Measurements from ENCODE around the gene TBX10. TPM values are rescaled to one million over a fixed set of nuclear protein-coding genes. Genes with fewer than 3 reads are reported as not detected.

Gene TBX10
- total RNA-seq, 3 donors from 2014 or later (not counting 1 experiment from before 2014, with no cell fraction given): not detected

GRCh38 chr11:67670316-67671210 lies 31.0 kb upstream of the TBX10 start:
- no peak for DNase-seq
- 84% methylated on average over 23 of the region's 23 CpGs for WGBS (ENCODE audit: insufficient coverage)
- Histone ChIP-seq H3K27ac (ENCODE audit: low read length) (no peak overlapping the region), H3K27me3 (ENCODE audit: control insufficient read depth, insufficient read depth, low read length) (peaks cover 4% of the 10 kb centered on the region), H3K4me3 (ENCODE audit: low read length) (no peak overlapping the region), H3K4me1 (ENCODE audit: control insufficient read depth, insufficient read depth, low read length) (peaks cover 7% of the 10 kb centered on the region), H3K36me3 (ENCODE audit: control insufficient read depth, insufficient read depth, low read length) (no peaks in the 10 kb centered on the region), H3K9me3 (ENCODE audit: control insufficient read depth, insufficient read depth, low read length) (no peaks in the 10 kb centered on the region)
- Mint-ChIP-seq H3K27ac (no peak overlapping the region), H3K36me3 (no peaks in the 10 kb centered on the region), H3K27me3 (ENCODE audit: low read depth in 2 of 2) (peaks cover 0 to 3% of the 10 kb centered on the region in 2 donors), H3K9me3 (no peaks in the 10 kb centered on the region), H3K4me3 (no peak overlapping the region), H3K4me1 (no peaks in the 10 kb centered on the region)
- TF ChIP-seq CTCF (IDR thresholded peaks at IDR 0.05): no peak
- intact Hi-C loops (cut with micrococcal nuclease): no loop called here
- ATAC-seq: no peak

GRCh38 chr11:67668192-67668551 lies 28.6 kb upstream of the TBX10 start:
- no peak overlapping the region for H3K4me3 Mint-ChIP-seq
- H3K9me3 ChIP-seq (ENCODE audit: control insufficient read depth, insufficient read depth, low read length): no peaks in the 10 kb centered on the region
- H3K36me3 Mint-ChIP-seq: no peaks in the 10 kb centered on the region
- intact Hi-C loops (cut with micrococcal nuclease): no loop called here
- H3K36me3 ChIP-seq (ENCODE audit: control insufficient read depth, insufficient read depth, low read length): no peaks in the 10 kb centered on the region
- H3K27ac Mint-ChIP-seq: no peak overlapping the region
- ATAC-seq: no peak
- no peaks in the 10 kb centered on the region for H3K27me3 ChIP-seq (ENCODE audit: control insufficient read depth, insufficient read depth, low read length)
- H3K27me3 Mint-ChIP-seq (ENCODE audit: low read depth in 2 of 2): no peaks in the 10 kb centered on the region
- H3K4me1 Mint-ChIP-seq: no peaks in the 10 kb centered on the region
- no peak for TF ChIP-seq CTCF (IDR thresholded peaks at IDR 0.05)
- DNase-seq: no peak
- H3K27ac ChIP-seq (ENCODE audit: low read length): no peak overlapping the region
- no peaks in the 10 kb centered on the region for H3K9me3 Mint-ChIP-seq
- 53% methylated on average over 5 of the region's 5 CpGs for WGBS (ENCODE audit: insufficient coverage)
- peaks cover 7% of the 10 kb centered on the region for H3K4me1 ChIP-seq (ENCODE audit: control insufficient read depth, insufficient read depth, low read length)
- H3K4me3 ChIP-seq (ENCODE audit: low read length): no peak overlapping the region

GRCh38 chr11:67667490-67668191 lies 28.1 kb upstream of the TBX10 start:
- Mint-ChIP-seq H3K4me1 (no peaks in the 10 kb centered on the region), H3K4me3 (no peak overlapping the region), H3K27ac (no peak overlapping the region), H3K27me3 (ENCODE audit: low read depth in 2 of 2) (no peaks in the 10 kb centered on the region), H3K9me3 (no peaks in the 10 kb centered on the region), H3K36me3 (no peaks in the 10 kb centered on the region)
- intact Hi-C loops (cut with micrococcal nuclease): no loop called here
- H3K4me1 ChIP-seq (ENCODE audit: control insufficient read depth, insufficient read depth, low read length): peaks cover 7% of the 10 kb centered on the region
- DNase-seq (no peak), ATAC-seq (no peak)
- H3K36me3 ChIP-seq (ENCODE audit: control insufficient read depth, insufficient read depth, low read length): no peaks in the 10 kb centered on the region
- 66% methylated on average over 26 of the region's 26 CpGs for WGBS (ENCODE audit: insufficient coverage)
- no peaks in the 10 kb centered on the region for H3K9me3 ChIP-seq (ENCODE audit: control insufficient read depth, insufficient read depth, low read length)
- H3K27me3 ChIP-seq (ENCODE audit: control insufficient read depth, insufficient read depth, low read length): no peaks in the 10 kb centered on the region
- no peak overlapping the region for H3K27ac ChIP-seq (ENCODE audit: low read length)
- TF ChIP-seq CTCF (IDR thresholded peaks at IDR 0.05): no peak
- no peak overlapping the region for H3K4me3 ChIP-seq (ENCODE audit: low read length)

All from natural killer cell (primary cell).